Mammary epithelial cell (primary cell): ENCODE results near the gene SPECC1L.

Experiments used
- CTCF ChIP-seq, 2 donors: IDR thresholded peaks in 1 of 2; conservative IDR thresholded peaks in 1 of 2; 2 replicates each; pipeline ENCODE4 v1.5.1; 2011 to 2012; ENCODE audit warnings: inconsistent platforms in 2 of 2, low read length in 2 of 2, mild to moderate bottlenecking in 2 of 2, control low read depth in 1 of 2, low read depth in 1 of 2; ENCODE audit not compliant: insufficient read depth in 1 of 2; ENCODE audit errors: extremely low read depth in 1 of 2
- EZH2 ChIP-seq: IDR thresholded peaks from 2 replicates; pipeline ENCODE4 v1.6.1; 2012; ENCODE audit warnings: low read length, inconsistent platforms, borderline replicate concordance

GRCh38 chr22:24393012-24393559, 122.5 kb downstream of the SPECC1L start:
- TF ChIP-seq CTCF (conservative IDR thresholded peaks at IDR 0.05 in 1 of 2, IDR thresholded peaks at IDR 0.05 in 1 of 2; ENCODE audit: extremely low read depth in 1 of 2, insufficient read depth in 1 of 2, low read depth in 1 of 2, low read length in 2 of 2) (no peak), EZH2 (no peak)
